HFFc6 (cell line): ENCODE results near the gene ZCCHC7. TPM values are rescaled to one million over a fixed set of nuclear protein-coding genes. Genes with fewer than 3 reads are reported as not detected.
"Not testable (repeated sequence)": the region's sequence is repeated elsewhere in the genome, so short reads cannot be mapped to it uniquely, and the experiment has no call there.

Experiments used
- DNase-seq: peaks from one replicate; pipeline ENCODE4 v3.0.0-alpha.2; 2018
- H3K27ac Mint-ChIP-seq: 2 replicates; pipeline ENCODE4 v1.8.0; 2020; ENCODE audit warnings: mild to moderate bottlenecking, mixed read lengths
- H3K27me3 Mint-ChIP-seq: 2 replicates; pipeline ENCODE4 v1.8.0; 2021; ENCODE audit warnings: mild to moderate bottlenecking, moderate library complexity, mixed read lengths; ENCODE audit not compliant: insufficient read depth
- H3K36me3 Mint-ChIP-seq: 2 replicates; pipeline ENCODE4 v1.8.0; 2021; ENCODE audit warnings: low read depth, mixed read lengths
- H3K4me1 Mint-ChIP-seq: 2 replicates; pipeline ENCODE4 v1.8.0; 2020; ENCODE audit warnings: low read depth, mixed read lengths
- H3K4me3 Mint-ChIP-seq: 2 replicates; pipeline ENCODE4 v1.8.0; 2020; ENCODE audit warnings: mild to moderate bottlenecking, moderate library complexity, mixed read lengths
- H3K9me3 Mint-ChIP-seq: 2 replicates; pipeline ENCODE4 v1.8.0; 2020; ENCODE audit warnings: mild to moderate bottlenecking, mixed read lengths
- CTCF ChIP-seq: fragments of 200-600 bp; sonication (generic); IDR thresholded peaks from 2 replicates; pipeline ENCODE4 v1.5.0; 2021; ENCODE audit warnings: antibody characterized with exemption, mild to moderate bottlenecking
- total RNA-seq, 6 experiments: library from RNA; stranded (reverse); fragmentation: NEBNext Ultra II Directional; extraction: Animal tissue kit (Norgen Biotek cat#: 25700); gene quantifications; 2 replicates in 1 of 6; 3 replicates in 5 of 6; pipeline ENCODE4 v1.2.3, GENCODE V29; 2021

Gene ZCCHC7
- total RNA-seq, 6 experiments from 2014 or later, result 18.5 to 22.9 (median 18.8) TPM

- H3K36me3 Mint-ChIP-seq, result no peaks in the 10 kb centered on the region
- TF ChIP-seq CTCF, result no peak
- no peak for DNase-seq
- no peak overlapping the region for H3K4me3 Mint-ChIP-seq
- no peak overlapping the region for H3K27ac Mint-ChIP-seq
- H3K9me3 Mint-ChIP-seq, result no peaks in the 10 kb centered on the region
- peaks cover under 1% of the 10 kb centered on the region for H3K27me3 Mint-ChIP-seq
- H3K4me1 Mint-ChIP-seq, result peaks cover 17% of the 10 kb centered on the region
These were observed 12.7 kb upstream of the ZCCHC7 start for GRCh38 chr9:37107701-37108100.

- H3K9me3 Mint-ChIP-seq, DNase-seq, H3K36me3 Mint-ChIP-seq, H3K4me3 Mint-ChIP-seq, H3K4me1 Mint-ChIP-seq, H3K27ac Mint-ChIP-seq, H3K27me3 Mint-ChIP-seq: not testable (repeated sequence)
These were observed 5.9 kb upstream of the ZCCHC7 start for GRCh38 chr9:37114442-37114841.

GRCh38 chr9:37117956-37118355, 2.4 kb upstream of the ZCCHC7 start:
- Mint-ChIP-seq H3K27me3 (peaks cover 2% of the 10 kb centered on the region), H3K36me3 (peaks cover 5% of the 10 kb centered on the region), H3K9me3 (peaks cover 6% of the 10 kb centered on the region), H3K4me3 (no peak overlapping the region), H3K4me1 (peaks cover 22% of the 10 kb centered on the region), H3K27ac (no peak overlapping the region)
- TF ChIP-seq CTCF, result no peak
- DNase-seq, result no peak

- no peak overlapping the region; the same call in none of the 2 replicates for H3K4me3 Mint-ChIP-seq
- peak overlapping the region; percentile 94 for H3K27ac Mint-ChIP-seq
- H3K9me3 Mint-ChIP-seq, result peaks cover 6% of the 10 kb centered on the region
- peaks cover 5% of the 10 kb centered on the region for H3K36me3 Mint-ChIP-seq
- H3K4me1 Mint-ChIP-seq, result peaks cover 32% of the 10 kb centered on the region
- no peaks in the 10 kb centered on the region; the same call in 1 of the 2 replicates for H3K27me3 Mint-ChIP-seq
- DNase-seq, result no peak
- no peak for TF ChIP-seq CTCF
These were observed 1.0 kb upstream of the ZCCHC7 start for GRCh38 chr9:37119360-37119759.

- Mint-ChIP-seq H3K27ac (peak overlapping the region; percentile 94), H3K4me3 (peak overlapping the region; percentile 92), H3K4me1 (peaks cover 35% of the 10 kb centered on the region)
- peak; percentile 6 for DNase-seq
- not testable (repeated sequence) for H3K36me3 Mint-ChIP-seq, H3K9me3 Mint-ChIP-seq, H3K27me3 Mint-ChIP-seq
These were observed 515 bp downstream of the ZCCHC7 start for GRCh38 chr9:37120843-37121335.

- H3K27me3 Mint-ChIP-seq, result no peaks in the 10 kb centered on the region; the same call in 1 of the 2 replicates
- H3K36me3 Mint-ChIP-seq, result peaks cover 5% of the 10 kb centered on the region
- peaks cover 6% of the 10 kb centered on the region for H3K9me3 Mint-ChIP-seq
- H3K4me3 Mint-ChIP-seq, result peak overlapping the region; percentile 92
- H3K4me1 Mint-ChIP-seq, result peaks cover 35% of the 10 kb centered on the region
- DNase-seq, result peak; percentile 25
- peak overlapping the region; percentile 94 for H3K27ac Mint-ChIP-seq
- 0 out of 2 replicates have a peak, but pooled peaks have one; percentile 14 for TF ChIP-seq CTCF
These were observed 1.5 kb downstream of the ZCCHC7 start for GRCh38 chr9:37121881-37122280.
